Measurements from ENCODE around the gene DRC7. TPM values are rescaled to one million over a fixed set of nuclear protein-coding genes. Genes with fewer than 3 reads are reported as not detected.

Gene DRC7
- total RNA-seq, 2 donors from 2014 or later: 1.6 to 1.8 TPM

- H3K9me3 Mint-ChIP-seq: no peaks in the 10 kb centered on the region
- H3K9me3 ChIP-seq (ENCODE audit: control insufficient read depth, low read length): no peaks in the 10 kb centered on the region
- no peak for TF ChIP-seq CTCF (conservative IDR thresholded peaks at IDR 0.05)
- peaks cover 21% of the 10 kb centered on the region for H3K36me3 Mint-ChIP-seq (ENCODE audit: low read depth)
- H3K4me3 Mint-ChIP-seq: no peak overlapping the region
- H3K9ac ChIP-seq (ENCODE audit: extremely low read depth, low read length, poor library complexity, severe bottlenecking): no peak overlapping the region
- H3K27me3 Mint-ChIP-seq (ENCODE audit: insufficient read depth): no peaks in the 10 kb centered on the region
- no peaks in the 10 kb centered on the region for H3K4me1 Mint-ChIP-seq
- H3K27me3 ChIP-seq (ENCODE audit: control insufficient read depth, insufficient read depth, low read length, poor library complexity, severe bottlenecking): no peaks in the 10 kb centered on the region
- peak overlapping the region; percentile 13 for H3K27ac ChIP-seq (ENCODE audit: low read depth, low read length)
- DNase-seq: no peak
- no peaks in the 10 kb centered on the region for H3K4me1 ChIP-seq (ENCODE audit: control insufficient read depth, insufficient read depth, low read length)
- peaks cover 8% of the 10 kb centered on the region for H3K36me3 ChIP-seq (ENCODE audit: control insufficient read depth, insufficient read depth, low read length)
- WGBS, 2 experiments (ENCODE audit: insufficient coverage in 1 of 2, insufficient read length in 1 of 2): 81 to 82% methylated on average over 3 to 9 of the region's 9 CpGs
- H3K27ac Mint-ChIP-seq: peak overlapping the region; percentile 53
- no peak overlapping the region for H3K4me3 ChIP-seq (ENCODE audit: low read length)
Observed at GRCh38 chr16:57754354-57755060, 59.9 kb downstream of the DRC7 start.

GRCh38 chr16:57755061-57755684 is 60.6 kb downstream of the DRC7 start:
- peak; percentile 46 for TF ChIP-seq CTCF (conservative IDR thresholded peaks at IDR 0.05)
- no peak overlapping the region for H3K4me3 ChIP-seq (ENCODE audit: low read length)

GRCh38 chr16:57755726-57756423 is 61.3 kb downstream of the DRC7 start:
- Mint-ChIP-seq H3K4me1 (peaks cover 2% of the 10 kb centered on the region), H3K27me3 (ENCODE audit: insufficient read depth) (no peaks in the 10 kb centered on the region), H3K36me3 (ENCODE audit: low read depth) (peaks cover 31% of the 10 kb centered on the region), H3K9me3 (no peaks in the 10 kb centered on the region), H3K4me3 (no peak overlapping the region), H3K27ac (no peak overlapping the region)
- no peak for DNase-seq
- TF ChIP-seq CTCF (conservative IDR thresholded peaks at IDR 0.05): no peak
- Histone ChIP-seq H3K4me1 (ENCODE audit: control insufficient read depth, insufficient read depth, low read length) (no peaks in the 10 kb centered on the region), H3K4me3 (ENCODE audit: low read length) (no peak overlapping the region), H3K9me3 (ENCODE audit: control insufficient read depth, low read length) (no peaks in the 10 kb centered on the region), H3K36me3 (ENCODE audit: control insufficient read depth, insufficient read depth, low read length) (peaks cover 14% of the 10 kb centered on the region), H3K27ac (ENCODE audit: low read depth, low read length) (no peak overlapping the region), H3K9ac (ENCODE audit: extremely low read depth, low read length, poor library complexity, severe bottlenecking) (no peak overlapping the region), H3K27me3 (ENCODE audit: control insufficient read depth, insufficient read depth, low read length, poor library complexity, severe bottlenecking) (no peaks in the 10 kb centered on the region)
- 89 to 94% methylated on average over 7 to 17 of the region's 18 CpGs for WGBS, 2 experiments (ENCODE audit: insufficient coverage in 1 of 2, insufficient read length in 1 of 2)

More at GRCh38 chr16:57755061-57755684, 60.6 kb downstream of the DRC7 start:
- no peak overlapping the region for H3K4me3 Mint-ChIP-seq
- H3K36me3 Mint-ChIP-seq (ENCODE audit: low read depth): peaks cover 26% of the 10 kb centered on the region
- Histone ChIP-seq H3K9me3 (ENCODE audit: control insufficient read depth, low read length) (no peaks in the 10 kb centered on the region), H3K27me3 (ENCODE audit: control insufficient read depth, insufficient read depth, low read length, poor library complexity, severe bottlenecking) (no peaks in the 10 kb centered on the region), H3K9ac (ENCODE audit: extremely low read depth, low read length, poor library complexity, severe bottlenecking) (no peak overlapping the region), H3K27ac (ENCODE audit: low read depth, low read length) (no peak overlapping the region), H3K36me3 (ENCODE audit: control insufficient read depth, insufficient read depth, low read length) (peaks cover 9% of the 10 kb centered on the region), H3K4me1 (ENCODE audit: control insufficient read depth, insufficient read depth, low read length) (no peaks in the 10 kb centered on the region)
- no peak for DNase-seq
- no peaks in the 10 kb centered on the region for H3K9me3 Mint-ChIP-seq
- no peaks in the 10 kb centered on the region for H3K27me3 Mint-ChIP-seq (ENCODE audit: insufficient read depth)
- WGBS, 2 experiments (ENCODE audit: insufficient coverage in 1 of 2, insufficient read length in 1 of 2): 94% methylated on average over 17 to 24 of the region's 24 CpGs
- peaks cover 2% of the 10 kb centered on the region for H3K4me1 Mint-ChIP-seq
- H3K27ac Mint-ChIP-seq: no peak overlapping the region
